PC-3 (cell line): ENCODE measurements around the gene PTPRD. TPM values are rescaled to one million over a fixed set of nuclear protein-coding genes. Genes with fewer than 3 reads are reported as not detected.
"Not testable (repeated sequence)": the region's sequence is repeated elsewhere in the genome, so short reads cannot be mapped to it uniquely, and the experiment has no call there.

Source experiments
- ATAC-seq: fragments of 200-7000 bp; cut with Tn5 transposase; 2 replicates; pipeline ENCODE4 v1.9.1; 2020; ENCODE audit warnings: mild to moderate bottlenecking, moderate library complexity
- BruUV-seq: library from RNA; stranded (reverse); fragments of 400-500 nt; replicated peaks from 2 replicates; lab custom pipeline; 2021; lab: Mats Ljungman, UMichigan
- CTCF ChIA-PET: fragments of 300-600 bp; sonication (Branson Sonifier 250); formaldehyde crosslinking; loops from one replicate; lab custom pipeline; 2022; ENCODE audit warnings: antibody characterized with exemption; lab: Charles Lee
- POLR2A ChIA-PET: fragments of 300-600 bp; sonication (Branson Sonifier 250); formaldehyde crosslinking; loops from one replicate; lab custom pipeline; 2022; ENCODE audit warnings: antibody characterized with exemption; ENCODE audit not compliant: unreplicated experiment; lab: Charles Lee
- DNase-seq: peaks from one replicate; pipeline ENCODE4 v3.0.0-alpha.2; 2015
- H2AFZ ChIP-seq: fragments of 300-600 bp; sonication (generic); 2 replicates; pipeline ENCODE4 v1.6.0; 2016; ENCODE audit warnings: antibody characterized with exemption, low read length
- H3F3A ChIP-seq: fragments of 300-600 bp; sonication (generic); one replicate; pipeline ENCODE4 v1.6.0; 2017; ENCODE audit warnings: antibody characterized with exemption, low read length, control low read depth, mild to moderate bottlenecking; ENCODE audit not compliant: unreplicated experiment
- H3K27ac ChIP-seq: fragments of 300-600 bp; sonication (generic); 2 replicates; pipeline ENCODE4 v1.5.1; 2016; ENCODE audit warnings: mild to moderate bottlenecking, low read length
- H3K27me3 ChIP-seq: fragments of 300-600 bp; sonication (generic); 2 replicates; pipeline ENCODE4 v1.6.1; 2016; ENCODE audit warnings: low read length, mixed read lengths
- H3K36me3 ChIP-seq: fragments of 300-600 bp; sonication (generic); 2 replicates; pipeline ENCODE4 v1.6.1; 2016; ENCODE audit warnings: low read depth, mixed run types, low read length, mixed read lengths
- H3K4me1 ChIP-seq: fragments of 300-600 bp; sonication (generic); 2 replicates; pipeline ENCODE4 v1.5.1; 2016; ENCODE audit warnings: low read length; ENCODE audit not compliant: insufficient read depth
- H3K4me2 ChIP-seq: fragments of 300-600 bp; sonication (generic); 2 replicates; pipeline ENCODE4 v1.6.0; 2016; ENCODE audit warnings: low read length
- H3K4me3 ChIP-seq: fragments of 300-600 bp; sonication (generic); 2 replicates; pipeline ENCODE4 v1.5.1; 2016; ENCODE audit warnings: mild to moderate bottlenecking, low read length, mixed read lengths
- H3K79me2 ChIP-seq: fragments of 300-600 bp; sonication (generic); 2 replicates; pipeline ENCODE4 v1.6.1; 2017; ENCODE audit warnings: low read length, mixed read lengths
- H3K9ac ChIP-seq: fragments of 300-600 bp; sonication (generic); 2 replicates; pipeline ENCODE4 v1.6.0; 2016; ENCODE audit warnings: mild to moderate bottlenecking, low read length
- H3K9me2 ChIP-seq: fragments of 300-600 bp; sonication (generic); replicated peaks from 2 replicates; pipeline ENCODE4 v1.6.1; 2016; ENCODE audit warnings: mixed run types, low read length, mixed read lengths
- H3K9me3 ChIP-seq: fragments of 300-600 bp; sonication (generic); 2 replicates; pipeline ENCODE4 v1.6.1; 2016; ENCODE audit warnings: low read length, mixed read lengths
- H4K20me1 ChIP-seq: fragments of 300-600 bp; sonication (generic); 2 replicates; pipeline ENCODE4 v1.6.1; 2016; ENCODE audit warnings: low read length, mixed read lengths
- CTCF ChIP-seq: fragments of 300-600 bp; sonication (generic); conservative IDR thresholded peaks from 2 replicates; pipeline ENCODE4 v1.5.1; 2017; ENCODE audit warnings: antibody characterized with exemption, low read depth, mild to moderate bottlenecking, low read length
- EZH2 ChIP-seq: fragments of 300-600 bp; sonication (generic); IDR thresholded peaks from one replicate; pipeline ENCODE4 v1.6.1; 2017; ENCODE audit warnings: antibody characterized with exemption, mild to moderate bottlenecking, low read length; ENCODE audit not compliant: unreplicated experiment
- EZH2phosphoT487 ChIP-seq: fragments of 300-600 bp; sonication (generic); IDR thresholded peaks from 2 replicates; pipeline ENCODE4 v1.6.1; 2018; ENCODE audit warnings: mild to moderate bottlenecking, antibody characterized with exemption, low read length, borderline replicate concordance
- intact Hi-C: fragments of 100-400 bp; cut with micrococcal nuclease; formaldehyde crosslinking; loops from 2 replicates; pipeline ENCODE4 v1.9.0; 2023
- total RNA-seq: library from RNA; depleted of rRNA; stranded (reverse); fragments of >200 nt; gene quantifications from 2 replicates; pipeline ENCODE4 v1.2.3, GENCODE V29; 2014

PTPRD gene
- total RNA-seq, 1 experiment from 2014 or later = not detected

DNA sequence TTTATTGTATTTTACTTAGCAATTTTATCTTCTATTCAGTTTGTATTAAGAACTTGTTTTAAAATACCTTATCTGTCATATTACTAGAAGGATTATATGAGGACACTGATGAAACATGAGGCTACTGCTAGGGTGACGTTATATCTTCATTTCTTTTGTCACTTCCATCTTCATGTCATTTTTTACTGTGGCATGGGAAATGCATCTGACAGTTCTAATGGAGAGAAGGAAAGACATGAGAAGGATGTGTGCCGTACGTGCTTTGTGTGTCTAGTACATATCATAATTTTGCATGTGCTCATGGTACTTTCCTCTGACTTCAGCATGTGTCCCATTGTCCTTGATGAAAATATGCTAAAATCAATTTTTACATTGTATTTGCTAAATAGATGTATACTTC is 258.2 kb downstream of the PTPRD start:
- POLR2A ChIA-PET = no interaction called here
- no peak for DNase-seq
- Histone ChIP-seq H3K4me1 (no peaks in the 10 kb centered on the region), H3F3A (no peaks in the 10 kb centered on the region), H3K9ac (no peak overlapping the region), H3K27ac (no peak overlapping the region), H3K36me3 (no peaks in the 10 kb centered on the region), H3K9me3 (no peaks in the 10 kb centered on the region), H3K79me2 (no peaks in the 10 kb centered on the region), H3K9me2 (no peaks in the 10 kb centered on the region), H2AFZ (no peak overlapping the region), H4K20me1 (no peaks in the 10 kb centered on the region), H3K27me3 (no peaks in the 10 kb centered on the region), H3K4me3 (no peak overlapping the region), H3K4me2 (no peak overlapping the region)
- BruUV-seq = no TSS peak
- CTCF ChIA-PET = no interaction called here
- TF ChIP-seq EZH2phosphoT487 = no peak
- TF ChIP-seq EZH2 = no peak
- no peak for TF ChIP-seq CTCF
- no peak for ATAC-seq
- intact Hi-C loops = no loop called here

DNA sequence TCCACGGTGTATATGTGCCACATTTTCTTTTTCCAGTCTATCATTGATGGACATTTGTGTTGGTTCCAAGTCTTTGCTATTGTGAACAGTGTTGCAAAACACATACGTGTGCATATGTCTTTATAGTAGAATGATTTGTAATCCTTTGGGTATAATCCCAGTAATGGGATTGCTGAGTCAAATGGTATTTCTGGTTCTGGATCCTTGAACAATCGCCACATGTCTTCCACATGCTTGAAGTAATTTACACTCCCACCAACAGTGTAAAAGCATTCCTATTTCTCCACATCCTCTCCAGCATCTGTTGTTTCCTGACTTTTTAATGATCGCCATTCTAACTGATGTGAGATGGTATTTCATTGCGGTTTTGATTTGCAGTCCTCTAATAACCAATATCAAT is 267.2 kb downstream of the PTPRD start:
- H3K27me3 ChIP-seq, H3K4me1 ChIP-seq, H3K4me2 ChIP-seq, H3K27ac ChIP-seq, H3K4me3 ChIP-seq, H2AFZ ChIP-seq, H3K9me3 ChIP-seq, BruUV-seq, H3K36me3 ChIP-seq, intact Hi-C loops, H3K79me2 ChIP-seq, DNase-seq, POLR2A ChIA-PET, H3K9me2 ChIP-seq, H3K9ac ChIP-seq, H4K20me1 ChIP-seq, H3F3A ChIP-seq, ATAC-seq, CTCF ChIA-PET: not testable (repeated sequence)

- no peaks in the 10 kb centered on the region for H3F3A ChIP-seq
- H2AFZ ChIP-seq = no peak overlapping the region
- no peaks in the 10 kb centered on the region for H3K4me1 ChIP-seq
- no peaks in the 10 kb centered on the region for H3K9me2 ChIP-seq
- intact Hi-C loops = no loop called here
- no peak overlapping the region for H3K4me3 ChIP-seq
- no peak for TF ChIP-seq EZH2phosphoT487
- no peak for TF ChIP-seq EZH2
- TF ChIP-seq CTCF = no peak
- no peak overlapping the region for H3K4me2 ChIP-seq
- H3K36me3 ChIP-seq = no peaks in the 10 kb centered on the region
- no peak overlapping the region for H3K27ac ChIP-seq
- no peak for ATAC-seq
- no peaks in the 10 kb centered on the region for H3K27me3 ChIP-seq
- no peak overlapping the region for H3K9ac ChIP-seq
- CTCF ChIA-PET = no interaction called here
- no TSS peak for BruUV-seq
- POLR2A ChIA-PET = no interaction called here
- DNase-seq = no peak
- no peaks in the 10 kb centered on the region for H3K79me2 ChIP-seq
- no peaks in the 10 kb centered on the region for H3K9me3 ChIP-seq
- H4K20me1 ChIP-seq = no peaks in the 10 kb centered on the region
Observed at GRCh38 chr9:10341057-10341456, 271.7 kb downstream of the PTPRD start.
